ENCODE data around the gene SPARC.
"Not testable (repeated sequence)": the region's sequence is repeated elsewhere in the genome, so short reads cannot be mapped to it uniquely, and the experiment has no call there.

SPARC gene, protein sequence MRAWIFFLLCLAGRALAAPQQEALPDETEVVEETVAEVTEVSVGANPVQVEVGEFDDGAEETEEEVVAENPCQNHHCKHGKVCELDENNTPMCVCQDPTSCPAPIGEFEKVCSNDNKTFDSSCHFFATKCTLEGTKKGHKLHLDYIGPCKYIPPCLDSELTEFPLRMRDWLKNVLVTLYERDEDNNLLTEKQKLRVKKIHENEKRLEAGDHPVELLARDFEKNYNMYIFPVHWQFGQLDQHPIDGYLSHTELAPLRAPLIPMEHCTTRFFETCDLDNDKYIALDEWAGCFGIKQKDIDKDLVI

DNA sequence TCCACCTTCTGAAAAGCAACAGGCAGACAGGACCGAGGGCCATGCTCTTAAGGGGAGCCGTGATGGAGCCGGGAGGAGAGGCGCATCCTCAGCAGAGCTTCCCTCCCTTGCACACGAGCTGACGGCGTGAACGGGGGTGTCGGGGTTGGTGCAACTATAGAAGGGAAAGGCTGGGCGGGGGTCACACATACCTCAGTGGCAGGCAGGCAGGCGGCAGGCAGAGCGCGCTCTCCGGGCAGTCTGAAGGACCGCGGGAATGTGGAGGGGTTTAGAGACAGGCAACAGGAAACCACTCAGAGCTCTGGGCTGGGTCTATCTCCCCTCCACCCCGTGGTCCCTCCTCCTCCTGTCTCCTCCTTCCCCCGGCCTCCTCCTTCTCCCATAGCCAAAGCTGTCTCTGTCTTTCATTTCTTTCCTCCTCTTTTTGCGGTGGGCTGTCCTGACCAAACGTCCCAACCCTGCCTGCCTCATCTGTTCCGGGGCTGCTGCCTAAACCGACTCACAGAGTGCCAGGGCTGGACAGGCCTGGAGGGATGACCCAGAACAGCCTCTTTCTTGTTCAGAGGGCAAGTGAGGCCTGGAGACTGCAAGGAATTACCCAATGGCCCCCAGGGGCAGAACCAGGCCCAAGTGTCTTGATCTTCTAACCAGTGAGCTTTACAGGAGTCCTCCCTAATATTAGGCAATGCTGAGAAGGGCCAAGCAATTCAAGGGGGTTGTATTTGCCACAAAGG is at the start of gene SPARC:
TSS of gene SPARC (minus strand) at position 242 of the 734 bp plus-strand sequence. CDS start 10,727 bp downstream, outside the sequence.
- DNase-seq (ENCODE audit: low read depth in 2 of 2), result no peak

DNA sequence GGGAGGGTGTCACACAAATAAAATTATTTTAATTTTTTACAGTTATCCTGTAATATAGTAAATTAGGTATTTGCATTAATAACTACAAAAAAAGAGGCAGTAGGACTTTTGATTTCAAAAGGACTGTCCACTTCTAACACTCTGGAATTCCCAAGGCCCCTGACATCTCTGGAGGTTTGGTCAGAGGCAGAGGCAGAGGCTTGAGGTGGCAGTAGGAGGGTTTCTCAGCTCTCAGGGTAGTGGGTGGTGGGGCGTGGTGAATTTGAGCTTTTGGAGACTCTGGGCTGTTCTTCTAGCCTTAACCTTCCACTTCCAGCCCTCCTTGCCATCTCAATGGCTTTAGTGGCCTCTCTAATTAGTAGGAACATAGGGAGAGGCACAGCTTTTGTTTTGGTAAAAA is 48.9 kb upstream of the SPARC start:
- no peak for DNase-seq (ENCODE audit: low read depth in 2 of 2)

DNA sequence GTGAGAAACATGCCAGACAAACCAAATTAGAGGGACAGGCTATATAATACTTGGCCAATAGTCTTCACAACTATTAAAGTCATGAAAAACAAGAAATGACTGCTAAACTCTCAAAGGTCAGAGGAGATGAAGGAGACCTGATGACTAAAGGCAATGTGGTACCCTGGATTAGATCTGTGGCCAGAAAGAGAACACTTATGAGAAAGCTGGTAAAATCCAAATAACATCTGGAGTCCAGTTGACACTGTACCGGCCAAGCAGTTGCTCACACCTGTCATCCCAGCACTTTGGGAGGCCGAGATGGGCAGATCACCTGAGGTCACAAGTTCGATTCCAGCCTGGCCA is 47.3 kb upstream of the SPARC start:
- no peak for DNase-seq (ENCODE audit: low read depth in 2 of 2)

DNA sequence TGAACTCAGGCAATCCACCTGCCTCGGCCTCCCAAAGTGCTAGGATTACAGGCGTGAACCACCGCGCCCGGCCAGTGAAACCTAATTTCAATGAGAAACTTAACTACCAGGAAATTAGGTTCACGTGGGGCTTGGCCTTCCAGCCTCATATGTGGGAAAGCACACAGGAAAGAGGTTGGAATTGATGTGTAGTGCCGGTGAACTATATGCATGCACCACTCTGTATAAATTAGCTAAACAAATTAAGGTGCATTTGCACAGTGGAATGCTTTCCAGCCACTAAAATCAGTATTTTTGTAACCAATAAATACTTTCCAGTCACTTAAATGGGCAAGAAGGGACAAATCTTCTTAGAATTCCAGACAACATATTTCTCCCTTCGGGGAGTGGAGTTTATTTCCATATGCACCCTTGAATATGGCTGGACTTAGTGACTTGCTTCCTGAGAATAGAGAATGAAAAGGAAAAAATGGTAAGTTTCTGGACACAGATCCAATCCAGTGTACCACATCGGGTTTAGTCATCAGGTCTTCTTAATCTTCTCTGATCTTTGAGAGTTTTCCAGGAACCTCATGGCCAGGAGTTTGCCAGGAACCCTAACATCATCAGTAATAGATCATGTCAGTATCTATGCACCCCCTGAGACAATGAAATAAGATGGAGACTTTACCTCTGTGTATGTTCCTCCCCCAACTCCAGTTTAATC is 46.8 kb upstream of the SPARC start:
- no peak for DNase-seq (ENCODE audit: low read depth in 2 of 2)

DNA sequence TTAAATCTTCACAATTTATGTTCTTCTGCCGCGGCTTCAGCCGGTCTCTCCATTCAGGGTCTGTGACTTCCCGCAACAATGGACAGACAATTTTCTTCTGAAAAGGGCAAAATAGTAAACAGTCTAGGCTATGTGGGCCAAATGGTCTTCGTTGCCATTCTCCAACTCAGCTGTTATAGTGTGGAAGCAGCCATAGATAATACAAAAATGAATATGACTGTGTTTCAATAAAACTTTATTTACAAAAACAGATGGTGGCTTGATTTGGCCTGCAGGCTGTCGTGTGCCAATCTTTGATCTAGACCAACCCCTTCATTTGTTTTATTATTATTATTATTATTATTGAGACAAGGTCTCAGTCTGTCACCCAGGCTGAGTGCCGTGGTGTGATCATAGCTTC is 43.7 kb upstream of the SPARC start:
- no peak for DNase-seq (ENCODE audit: low read depth in 2 of 2)

DNA sequence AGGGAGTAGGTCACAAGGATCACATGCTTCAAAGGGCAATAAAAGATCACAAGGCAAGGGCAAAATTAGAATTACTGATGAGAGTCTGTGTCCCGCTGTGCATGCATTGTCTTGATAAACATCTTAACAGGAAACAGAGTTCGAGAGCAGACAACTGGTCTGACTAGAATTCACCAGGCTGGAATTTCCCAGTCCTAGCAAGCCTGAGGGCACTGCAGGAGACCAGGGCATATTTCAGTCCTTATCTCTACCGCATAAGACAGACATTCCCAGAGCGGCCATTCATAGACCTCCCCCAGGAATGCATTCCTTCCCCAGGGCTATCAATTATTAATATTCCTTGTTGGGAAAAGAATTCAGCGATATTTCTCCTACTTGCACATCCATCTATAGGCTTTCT is 42.9 kb upstream of the SPARC start:
- not testable (repeated sequence) for DNase-seq (ENCODE audit: low read depth in 2 of 2)

DNA sequence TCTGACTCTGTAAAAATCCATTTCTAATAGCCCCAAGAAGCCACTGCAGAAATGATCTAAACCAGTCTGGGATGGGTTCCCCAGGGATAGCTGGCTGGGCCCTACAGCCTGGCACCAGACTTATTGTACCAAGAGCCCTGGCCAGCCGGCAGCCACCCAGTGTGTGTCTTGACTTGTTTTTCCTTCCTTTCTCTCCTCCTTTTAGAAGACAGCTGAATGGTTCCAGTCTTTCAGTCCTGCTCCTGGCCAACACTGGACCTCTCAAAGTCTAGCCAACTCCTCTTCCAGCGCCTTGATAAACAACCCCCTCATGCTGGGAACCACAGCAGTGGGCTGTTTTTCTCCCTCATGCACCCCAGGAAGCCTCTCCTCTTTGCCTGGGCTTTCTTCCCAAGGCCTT is 37.6 kb upstream of the SPARC start:
- no peak for DNase-seq (ENCODE audit: low read depth in 2 of 2)

DNA sequence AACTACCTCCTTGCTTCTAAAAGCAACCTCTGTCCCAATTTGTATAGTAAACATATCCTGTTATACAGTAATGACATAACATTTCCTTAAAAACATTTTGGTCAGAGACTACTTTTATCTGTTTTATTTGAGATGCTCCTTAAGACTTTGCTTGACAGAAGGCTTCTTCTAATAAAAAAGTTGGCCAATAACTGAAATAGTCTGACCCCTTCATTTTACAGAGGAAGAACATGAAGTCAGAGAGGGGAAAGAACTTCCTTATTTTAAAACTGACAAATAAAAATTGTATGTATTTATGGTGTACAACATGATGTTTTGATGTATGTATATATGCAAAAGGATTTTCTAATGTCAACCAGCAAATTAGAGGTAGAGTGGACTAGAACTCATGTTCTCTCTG is 35.8 kb upstream of the SPARC start:
- DNase-seq (ENCODE audit: low read depth in 2 of 2), result no peak

DNA sequence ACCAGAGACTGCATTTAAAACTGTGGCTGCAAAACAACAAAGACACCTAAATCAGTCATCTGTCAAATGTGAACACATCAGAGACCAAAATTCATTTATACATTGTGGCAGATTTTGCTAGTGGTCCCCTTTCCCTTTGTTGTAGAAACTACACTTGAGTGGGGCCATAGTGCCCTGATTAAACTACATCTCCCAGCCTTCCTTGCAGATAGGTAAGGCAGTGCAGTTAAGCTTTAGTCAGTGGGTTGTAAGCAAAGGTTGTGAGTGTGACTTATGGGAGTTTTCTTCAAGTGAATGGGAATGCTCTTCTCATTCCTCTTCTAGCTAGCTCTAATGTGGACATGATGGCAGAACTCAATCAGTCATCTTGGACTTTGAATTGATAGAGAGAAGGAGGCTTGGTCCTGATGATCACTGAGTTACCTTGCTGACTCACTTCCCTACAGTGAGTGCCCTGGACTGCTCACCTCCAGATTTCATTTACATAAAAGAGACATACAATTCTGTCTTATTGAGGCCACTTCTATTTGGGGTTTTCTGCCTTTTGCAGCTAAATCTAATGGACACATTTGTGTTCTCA is 35.2 kb upstream of the SPARC start:
- no peak for DNase-seq (ENCODE audit: low read depth in 2 of 2)

DNA sequence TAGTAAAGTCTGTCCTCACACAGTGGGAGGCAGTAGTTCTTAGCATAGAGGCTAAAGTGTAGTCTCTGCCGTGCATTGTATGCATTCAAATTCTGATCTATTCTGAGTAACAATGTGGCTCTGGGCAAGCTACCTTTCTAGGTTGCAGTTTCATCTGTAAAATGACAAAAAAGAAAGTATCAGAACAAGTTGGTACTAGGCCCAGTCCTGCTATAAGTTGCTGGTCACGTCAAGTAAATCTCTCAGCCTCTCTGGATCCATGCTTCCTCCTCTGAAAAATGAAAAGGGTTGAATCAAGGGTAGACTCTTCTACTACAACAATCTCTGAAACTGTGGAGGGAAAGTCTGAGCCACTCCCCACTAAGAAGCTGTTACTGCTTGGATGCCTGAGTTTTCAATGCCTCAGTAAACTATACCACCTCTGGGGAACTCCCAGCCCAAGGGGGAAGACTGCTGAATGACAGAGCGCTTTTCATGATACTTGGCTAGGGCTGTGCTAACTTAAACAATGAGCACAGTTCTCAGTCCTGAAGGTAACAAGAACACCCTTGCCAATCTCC is 34.5 kb upstream of the SPARC start:
- no peak for DNase-seq (ENCODE audit: low read depth in 2 of 2)

DNA sequence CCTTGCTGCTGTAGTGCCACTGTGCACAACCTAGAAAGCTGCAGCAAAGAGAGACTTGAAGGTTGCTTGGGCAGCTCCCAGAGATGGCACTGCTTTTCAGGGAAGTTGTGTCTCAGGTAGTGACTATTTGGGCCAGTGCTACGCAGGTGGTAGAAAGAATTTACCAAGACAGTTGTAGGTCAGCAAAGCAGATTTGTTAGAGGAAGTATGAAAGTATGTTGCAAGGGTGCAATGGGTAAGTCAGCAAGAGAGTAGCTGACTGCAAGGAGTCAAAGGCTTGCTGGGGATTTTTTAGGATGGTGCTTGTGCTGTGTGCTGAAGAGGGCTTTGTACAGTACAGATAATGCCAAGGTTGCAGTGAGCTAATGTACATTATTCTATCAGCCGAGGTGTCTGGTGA is 33.5 kb upstream of the SPARC start:
- no peak for DNase-seq (ENCODE audit: low read depth in 2 of 2)

DNA sequence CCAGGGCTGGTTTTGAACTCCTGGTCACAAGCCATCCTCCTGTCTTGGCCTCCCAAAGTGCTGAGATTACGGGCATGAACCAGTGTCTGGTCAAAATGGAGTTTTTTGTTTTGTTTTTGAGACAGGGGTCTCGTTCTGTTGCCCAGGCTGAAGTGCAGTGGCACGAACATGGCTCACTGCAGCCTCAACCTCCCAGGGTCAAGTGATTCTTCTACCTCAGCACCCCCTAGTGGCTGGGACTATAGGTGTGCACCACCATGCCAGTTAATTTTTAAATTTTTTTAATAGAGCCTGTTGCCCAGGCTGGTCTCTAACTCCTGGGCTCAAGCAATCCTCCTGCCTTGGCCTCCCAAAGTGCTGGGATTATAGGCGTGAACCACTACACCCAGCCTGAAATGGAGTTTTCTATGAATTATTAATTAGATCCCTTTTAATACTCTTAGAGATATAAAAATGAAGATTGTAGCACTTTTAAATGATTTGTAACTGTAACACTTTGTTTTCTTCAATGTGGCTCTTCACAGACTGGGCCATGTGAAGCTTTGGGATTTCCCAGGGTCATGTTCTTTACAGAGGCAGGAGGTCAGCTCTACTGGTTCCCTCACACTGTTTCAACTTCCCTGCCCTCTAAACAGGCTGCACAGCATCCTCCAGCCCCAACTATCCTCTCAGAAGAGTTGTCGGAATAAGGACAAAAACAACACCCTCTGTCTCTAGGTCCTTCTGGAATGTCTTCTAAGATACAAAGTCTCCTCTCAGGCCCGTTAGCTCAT is 32.7 kb upstream of the SPARC start:
- no peak for DNase-seq (ENCODE audit: low read depth in 2 of 2)

DNA sequence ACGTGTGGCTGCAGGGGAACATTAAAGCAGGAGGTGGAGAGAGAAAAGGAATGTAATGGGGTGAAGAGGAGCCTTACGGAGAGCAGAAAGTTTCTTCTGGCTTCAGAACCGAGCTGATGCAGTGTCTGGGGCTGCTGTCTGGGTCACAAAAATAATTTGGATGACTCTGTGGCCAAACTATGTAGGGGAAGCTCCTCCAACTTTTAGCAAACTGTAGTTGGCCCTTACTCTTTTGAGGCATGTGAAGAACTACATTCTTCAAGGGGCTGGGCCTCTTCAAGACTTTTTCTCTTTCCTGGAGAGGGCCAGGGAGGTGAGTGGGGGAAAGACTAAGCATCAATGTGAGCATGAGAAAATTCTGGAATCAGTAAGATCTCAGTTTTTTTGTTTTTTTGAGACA is 31.9 kb upstream of the SPARC start:
- DNase-seq (ENCODE audit: low read depth in 2 of 2), result no peak

DNA sequence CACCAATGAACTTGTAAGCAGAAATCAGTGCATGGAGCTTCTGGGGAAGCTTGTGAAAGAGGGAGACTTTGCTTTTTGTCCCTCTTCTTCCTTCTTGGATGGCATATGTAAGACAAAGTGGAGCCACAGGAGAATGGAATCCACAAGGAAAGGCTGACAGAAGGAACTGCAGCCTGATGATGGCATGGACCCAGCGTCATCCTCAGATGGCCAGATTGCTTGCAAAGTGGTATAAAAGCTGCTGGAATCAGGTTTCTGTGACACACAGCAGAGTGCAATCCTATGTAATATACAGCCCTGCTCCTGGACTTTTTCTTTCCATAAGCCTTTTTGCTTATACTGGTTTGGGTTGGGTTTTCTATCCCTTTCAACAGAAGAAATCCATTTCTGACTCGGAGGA is 31.4 kb upstream of the SPARC start:
- DNase-seq (ENCODE audit: low read depth in 2 of 2), result no peak

DNA sequence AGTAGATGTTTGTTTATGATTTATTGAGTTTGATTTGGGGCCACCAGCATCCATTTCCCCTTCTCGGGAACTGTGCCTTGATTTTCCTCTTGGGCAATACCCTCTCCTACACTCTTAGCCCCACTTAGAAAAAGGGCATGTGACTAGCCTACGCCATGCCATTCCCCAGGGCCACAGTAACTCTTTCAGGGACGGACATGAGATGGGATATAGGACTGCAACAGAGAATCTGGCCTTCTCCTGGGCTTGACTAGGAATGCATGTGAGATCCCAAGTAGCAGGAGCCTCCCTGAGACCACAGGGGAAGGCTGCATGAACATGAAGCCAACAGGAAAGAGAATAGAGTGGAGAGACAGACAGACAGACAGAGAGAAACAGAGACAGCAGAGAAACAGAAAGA is 30.7 kb upstream of the SPARC start:
- no peak for DNase-seq (ENCODE audit: low read depth in 2 of 2)

DNA sequence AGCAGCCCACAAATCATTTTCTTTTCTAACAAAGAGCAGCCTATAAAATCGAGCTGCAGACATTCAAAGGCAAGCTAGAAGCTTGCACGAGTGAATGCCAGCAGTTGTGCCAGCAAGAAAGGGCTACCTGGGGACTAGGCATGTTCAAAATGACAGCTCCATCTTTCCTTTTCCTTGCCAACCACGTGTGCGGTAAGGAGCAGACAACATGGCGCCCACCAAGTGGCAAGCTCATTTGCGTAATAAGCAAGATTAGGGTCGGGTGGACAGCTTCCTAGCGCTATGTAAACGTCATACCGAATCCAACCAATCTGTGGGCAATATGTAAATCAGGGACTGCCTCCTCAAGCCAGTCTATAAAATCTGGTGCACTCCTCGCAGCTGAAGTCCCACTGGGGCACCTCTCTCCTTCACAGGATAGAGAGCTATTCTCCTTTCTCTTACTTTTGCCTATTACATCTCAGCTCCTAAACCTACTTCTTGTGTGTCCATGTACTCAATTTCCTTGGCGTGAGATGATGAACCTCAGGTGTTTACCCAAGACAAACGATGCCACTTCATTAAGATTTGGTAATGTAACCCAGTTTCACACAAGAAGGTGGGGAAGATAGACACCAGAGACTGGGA is 22.5 kb upstream of the SPARC start:
- DNase-seq (ENCODE audit: low read depth in 2 of 2), result no peak

DNA sequence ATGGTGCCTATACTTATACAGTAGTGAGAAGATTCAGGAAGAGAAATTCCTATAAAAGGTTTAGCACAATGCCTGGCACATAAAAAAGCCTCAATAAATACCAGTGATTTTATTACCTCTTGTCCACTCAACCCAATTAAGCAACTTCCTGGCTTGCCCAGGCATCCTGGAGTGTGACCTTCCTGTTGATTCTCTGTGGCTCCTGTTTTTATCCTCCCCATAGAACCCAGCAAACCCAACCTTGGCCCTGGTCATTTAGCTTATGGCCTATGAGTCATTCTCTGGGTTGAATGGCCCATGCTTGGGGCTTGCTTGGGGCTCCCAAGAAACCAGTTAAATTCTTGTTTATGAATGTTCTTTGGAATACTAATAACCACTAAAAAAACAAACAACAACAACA is 21.4 kb upstream of the SPARC start:
- no peak for DNase-seq (ENCODE audit: low read depth in 2 of 2)

DNA sequence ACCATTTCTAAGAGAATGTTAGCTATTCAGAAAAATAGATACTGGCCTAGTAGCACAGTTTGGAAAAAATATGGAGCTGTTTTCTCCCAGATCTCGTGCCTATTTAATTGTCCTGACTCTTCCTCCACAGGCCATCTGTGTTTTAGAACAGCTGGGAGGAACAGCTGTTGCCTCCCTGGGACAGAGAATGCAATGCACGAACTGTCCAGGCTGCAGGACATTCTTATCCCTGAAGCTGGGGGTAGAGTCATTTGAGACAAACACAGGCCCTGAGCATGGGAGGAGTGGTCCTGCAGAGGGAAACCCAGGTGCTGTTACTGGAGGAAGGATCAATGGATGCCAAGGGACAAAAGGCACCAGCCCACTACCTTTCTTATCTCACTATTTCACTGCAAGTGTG is 20.9 kb upstream of the SPARC start:
- DNase-seq (ENCODE audit: low read depth in 2 of 2), result no peak

DNA sequence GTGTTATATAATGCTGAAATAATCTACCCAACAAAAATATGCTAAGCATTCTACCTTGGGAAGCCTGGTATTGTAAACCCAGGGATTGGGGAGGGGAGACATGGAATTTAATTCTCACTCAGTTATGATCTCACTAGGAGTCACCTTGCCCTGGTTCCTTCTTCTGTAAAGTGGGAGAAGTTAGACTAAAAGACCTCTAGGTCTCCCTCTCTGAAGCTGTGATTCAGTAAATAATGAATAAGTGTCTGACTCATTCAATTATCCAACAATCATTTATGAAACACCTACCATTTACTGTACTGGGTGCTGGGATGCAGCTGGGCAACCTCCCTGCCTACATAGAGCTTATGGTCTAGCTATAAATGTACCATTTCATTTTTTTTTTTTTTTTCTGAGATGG is 20.2 kb upstream of the SPARC start:
- DNase-seq (ENCODE audit: low read depth in 2 of 2), result no peak

DNA sequence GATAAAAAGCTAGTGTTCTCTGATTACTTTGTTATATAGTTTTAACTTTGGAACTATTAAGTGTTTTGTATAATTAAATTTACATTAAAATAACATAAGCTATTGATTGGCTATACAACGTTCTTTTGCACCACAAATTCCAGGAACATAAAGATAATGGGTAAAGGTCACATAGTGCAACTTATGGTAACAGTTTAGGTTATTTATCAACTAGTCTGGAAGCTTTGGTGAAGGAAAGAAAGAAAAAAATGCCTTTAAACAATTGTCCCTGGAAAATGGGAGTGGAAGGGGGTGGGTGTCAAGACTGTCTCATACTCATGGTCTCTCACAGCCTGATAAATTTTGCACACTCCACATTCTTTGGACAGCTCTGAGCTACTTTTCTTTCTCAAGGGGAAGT is 17.1 kb upstream of the SPARC start:
- no peak for DNase-seq (ENCODE audit: low read depth in 2 of 2)

DNA sequence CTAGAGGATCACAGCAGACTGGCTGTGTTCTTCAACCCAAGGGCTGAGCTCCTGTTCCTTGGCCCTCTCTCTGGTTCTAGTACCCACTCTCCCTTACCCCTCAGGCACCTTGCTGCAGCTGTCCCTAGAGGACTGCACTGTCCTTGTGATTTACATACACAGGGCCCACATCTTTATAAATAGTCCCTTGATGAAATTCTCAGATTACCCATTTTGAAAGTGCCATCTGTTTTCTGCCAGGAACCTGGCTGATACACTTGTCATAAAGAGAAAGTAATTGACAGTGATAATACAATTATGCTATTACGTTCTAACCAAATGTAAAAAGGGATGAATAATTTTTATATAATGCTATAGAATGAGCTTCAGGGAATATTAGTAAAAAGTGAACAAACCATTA is 16.5 kb upstream of the SPARC start:
- no peak for DNase-seq (ENCODE audit: low read depth in 2 of 2)

Measured in stimulated activated CD4-positive, alpha-beta T cell treated with anti-CD3 and anti-CD28 coated beads, Interleukin-12 subunit alpha, Interleukin-12 subunit beta, amount 100 ng/mL, for 24 hours (primary cell).